Pancreas (tissue), 10 donors: ENCODE results near the gene RGS13. TPM values are rescaled to one million over a fixed set of nuclear protein-coding genes. Genes with fewer than 3 reads are reported as not detected.

Experiments used
- ATAC-seq, 4 donors: fragments of 200-7000 bp; cut with Tn5 transposase; one replicate each; pipeline versions ENCODE4 v1.8.0 to v1.9.1; 2020; ENCODE audit warnings: mild to moderate bottlenecking in 4 of 4, moderate library complexity in 4 of 4
- DNase-seq, 6 donors: peaks; one replicate each; pipeline ENCODE4 v3.0.0-alpha.2; 2020
- FAIRE-seq: peaks from 2 replicates; lab custom pipeline; 2012; peaks lifted over from hg19 to GRCh38; lab: Jason Lieb, UNC
- H3K27ac ChIP-seq, 4 donors: fragments of 200-600 bp; sonication (generic); 1 replicate in 3 of 4; 2 replicates in 1 of 4; pipeline versions ENCODE4 v1.5.0 to v1.8.0; 2020
- H3K27me3 ChIP-seq, 4 donors: fragments of 200-600 bp; one replicate each; pipeline ENCODE4 v1.8.0; 2021
- H3K36me3 ChIP-seq, 3 donors: fragments of 200-600 bp; sonication (generic) in 1 of 3; one replicate each; pipeline versions ENCODE4 v1.5.0 to v1.8.0; 2020 to 2021
- H3K4me1 ChIP-seq, 3 donors: fragments of 200-600 bp; one replicate each; pipeline ENCODE4 v1.8.0; 2021
- H3K4me3 ChIP-seq, 4 donors: fragments of 200-600 bp; sonication (generic) in 2 of 4; one replicate each; pipeline versions ENCODE4 v1.5.0 to v1.8.0; 2020 to 2021
- H3K9me3 ChIP-seq, 4 donors: fragments of 200-600 bp; one replicate each; pipeline ENCODE4 v1.8.0; 2021
- CTCF ChIP-seq, 4 donors: fragments of 200-600 bp; sonication (generic) in 3 of 4; IDR thresholded peaks; one replicate each; pipeline versions ENCODE4 v1.5.0 to v1.8.0; 2021; ENCODE audit warnings: antibody characterized with exemption in 4 of 4
- WGBS, 2 donors: extraction: QIAGEN DNeasy Blood & Tissue Kit; methylation state at CpG; one replicate each; pipeline ENCODE4 v1.1.7; 2013; 5-methylcytosine and 5-hydroxymethylcytosine counted together
- intact Hi-C, 3 donors: fragments of 100-400 bp; cut with DNase I; formaldehyde crosslinking; loops; one replicate each; pipeline versions ENCODE4 v1.11.1 to v1.14.2; 2022
- polyA plus RNA-seq, 2 donors: library from polyadenylated mRNA; stranded (reverse); fragments of 200-250 nt; gene quantifications; one replicate each; pipeline ENCODE4 v1.2.3, GENCODE V29; 2013
- total RNA-seq, 6 donors: library from RNA; stranded (reverse); fragmentation: NEBNext Ultra II Directional in 4 of 6; extraction: Animal tissue kit (Norgen Biotek cat#: 25700) in 4 of 6; gene quantifications; one replicate each; pipeline versions ENCODE4 v1.2.1 to v1.2.4, GENCODE V29; 2021 to 2023
- donor health status: healthy with polysubstance abuse.
- donor health status: DM: no; HTN: no; CAD: no; lungs with moderate emphysema.
- donor health status: DM: no; HTN: no; CAD: no.
- donor health status: control.
- donor health status: control.
- donor health status: Bipolar disorder and iron deficiency.
- donor health status: DM: yes; HTN: yes; CAD: no.
- donor health status: DM: no; HTN: no; CAD: no.
- donor health status: DM: no; HTN: no; CAD: no.
- donor health status: DM: yes; HTN: yes; CAD: no.

RGS13 gene
- total and polyA plus RNA-seq, 8 donors: 0.21 to 0.84 (median 0.25) TPM; not detected in 2

GRCh38 chr1:192697771-192698170 is 61.8 kb downstream of the RGS13 start:
- Histone ChIP-seq H3K27me3 (no peaks in the 10 kb centered on the region), H3K9me3 (no peaks in the 10 kb centered on the region), H3K4me1 (peaks cover 10 to 17% (median 17%) of the 10 kb centered on the region in 3 donors), H3K4me3 (no peak overlapping the region), H3K36me3 (no peaks in the 10 kb centered on the region), H3K27ac (no peak overlapping the region)
- 64 to 68% methylated on average over 2 of the region's 2 CpGs for WGBS, 2 donors
- ATAC-seq (no peak), FAIRE-seq (no peak), DNase-seq (no peak)
- no peak for TF ChIP-seq CTCF (IDR thresholded peaks at IDR 0.05)
- intact Hi-C loops: loop anchor here in 1 of 3 donors (10.0 kb wide), 1 partner anchor 197 kb away; no protein-coding TSS in a partner anchor

- ATAC-seq: no peak
- Histone ChIP-seq H3K36me3 (no peaks in the 10 kb centered on the region), H3K4me1 (peaks cover 10 to 17% (median 17%) of the 10 kb centered on the region in 3 donors), H3K27ac (no peak overlapping the region), H3K4me3 (no peak overlapping the region), H3K9me3 (no peaks in the 10 kb centered on the region), H3K27me3 (no peaks in the 10 kb centered on the region)
- 92 to 97% methylated on average over 11 of the region's 11 CpGs for WGBS, 2 donors
- FAIRE-seq: no peak
- no peak for DNase-seq
- intact Hi-C loops: loop anchor here in 1 of 3 donors (10.0 kb wide), 1 partner anchor 196 kb away; no protein-coding TSS in a partner anchor
- TF ChIP-seq CTCF (IDR thresholded peaks at IDR 0.05): no peak
Observed at GRCh38 chr1:192698731-192699130, 62.8 kb downstream of the RGS13 start.

GRCh38 chr1:192700834-192701271 is 64.9 kb downstream of the RGS13 start:
- TF ChIP-seq CTCF (IDR thresholded peaks at IDR 0.05): no peak
- no peak overlapping the region for H3K4me3 ChIP-seq
- DNase-seq (no peak), ATAC-seq (peak in 3 of 4 donors; percentile 56 to 75 (median 63)), FAIRE-seq (no peak)
- peaks cover 10 to 17% (median 17%) of the 10 kb centered on the region in 3 donors for H3K4me1 ChIP-seq
- no peaks in the 10 kb centered on the region for H3K9me3 ChIP-seq
- H3K27ac ChIP-seq: no peak overlapping the region
- no peaks in the 10 kb centered on the region for H3K36me3 ChIP-seq
- intact Hi-C loops: no loop called here
- no peaks in the 10 kb centered on the region for H3K27me3 ChIP-seq

- no peak for DNase-seq
- Histone ChIP-seq H3K27me3 (no peaks in the 10 kb centered on the region), H3K9me3 (no peaks in the 10 kb centered on the region), H3K36me3 (no peaks in the 10 kb centered on the region), H3K4me1 (peaks cover 10 to 17% (median 17%) of the 10 kb centered on the region in 3 donors), H3K4me3 (no peak overlapping the region), H3K27ac (no peak overlapping the region)
- peak in 2 of 4 donors; percentile 32 to 49 for ATAC-seq
- TF ChIP-seq CTCF (IDR thresholded peaks at IDR 0.05): no peak
- 67 to 68% methylated on average over 4 of the region's 4 CpGs for WGBS, 2 donors
- FAIRE-seq: no peak
- intact Hi-C loops: no loop called here
Observed at GRCh38 chr1:192702212-192702902, 66.4 kb downstream of the RGS13 start.
